Stimulated activated CD4-positive, alpha-beta T cell treated with anti-CD3 and anti-CD28 coated beads, Interleukin-2, amount 100 ng/mL, for 48 hours (primary cell): Measurements from ENCODE around the gene FILIP1.

Source experiments
- DNase-seq, 2 donors: peaks; one replicate each; pipeline ENCODE4 v3.0.0-alpha.2; 2020

Gene FILIP1

DNA sequence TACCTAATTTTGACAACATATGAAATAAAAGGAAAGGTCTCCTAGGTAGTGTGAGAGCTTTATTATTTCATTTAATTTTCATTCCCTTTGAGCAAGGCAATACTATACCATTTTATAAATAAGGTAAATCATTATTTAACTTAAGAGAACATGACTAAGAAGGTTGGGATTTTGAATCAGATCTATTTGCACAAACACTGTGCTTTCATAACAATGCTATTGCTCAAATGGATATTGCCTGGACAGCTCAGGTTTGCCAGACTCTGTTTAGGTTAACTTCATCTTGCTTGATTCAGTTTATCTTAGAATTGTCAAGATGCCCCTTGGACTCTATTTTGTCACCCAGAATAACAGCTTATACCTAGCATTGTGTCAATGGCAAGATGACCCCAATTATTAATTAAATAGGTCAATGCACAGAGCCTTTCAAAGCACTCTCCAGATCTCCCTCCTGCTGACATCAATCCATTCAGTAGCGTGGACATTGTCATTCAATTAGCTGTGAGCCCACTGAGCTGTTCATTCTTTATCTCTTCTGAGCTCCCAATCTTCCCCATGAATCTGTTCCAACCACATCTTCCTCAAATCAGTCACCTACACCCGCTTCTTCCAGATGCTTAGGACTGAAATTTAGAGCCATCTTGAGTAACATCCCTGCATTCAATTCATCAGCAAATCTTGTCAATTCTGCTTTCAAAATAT is 166.9 kb downstream of the FILIP1 start:
- no peak for DNase-seq

DNA sequence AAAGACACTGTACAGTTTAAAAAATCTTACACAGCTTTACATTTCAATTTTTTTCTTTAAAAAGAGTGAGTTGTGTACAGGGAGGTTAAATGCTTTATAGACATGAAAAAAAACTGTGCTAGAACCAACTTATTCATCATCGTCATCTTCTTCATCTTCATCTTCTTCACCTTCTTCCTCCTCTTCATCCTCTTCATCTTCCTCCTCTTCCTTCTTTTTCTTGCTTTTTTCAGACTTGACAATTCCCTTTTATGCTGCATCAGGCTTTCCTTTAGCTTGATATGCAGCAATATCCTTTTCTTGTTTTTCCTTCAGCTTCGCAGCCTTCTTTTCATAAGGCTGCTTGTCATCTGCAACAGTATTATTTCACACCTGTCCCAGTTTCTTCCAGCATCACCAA is 174.7 kb downstream of the FILIP1 start:
- no peak for DNase-seq

DNA sequence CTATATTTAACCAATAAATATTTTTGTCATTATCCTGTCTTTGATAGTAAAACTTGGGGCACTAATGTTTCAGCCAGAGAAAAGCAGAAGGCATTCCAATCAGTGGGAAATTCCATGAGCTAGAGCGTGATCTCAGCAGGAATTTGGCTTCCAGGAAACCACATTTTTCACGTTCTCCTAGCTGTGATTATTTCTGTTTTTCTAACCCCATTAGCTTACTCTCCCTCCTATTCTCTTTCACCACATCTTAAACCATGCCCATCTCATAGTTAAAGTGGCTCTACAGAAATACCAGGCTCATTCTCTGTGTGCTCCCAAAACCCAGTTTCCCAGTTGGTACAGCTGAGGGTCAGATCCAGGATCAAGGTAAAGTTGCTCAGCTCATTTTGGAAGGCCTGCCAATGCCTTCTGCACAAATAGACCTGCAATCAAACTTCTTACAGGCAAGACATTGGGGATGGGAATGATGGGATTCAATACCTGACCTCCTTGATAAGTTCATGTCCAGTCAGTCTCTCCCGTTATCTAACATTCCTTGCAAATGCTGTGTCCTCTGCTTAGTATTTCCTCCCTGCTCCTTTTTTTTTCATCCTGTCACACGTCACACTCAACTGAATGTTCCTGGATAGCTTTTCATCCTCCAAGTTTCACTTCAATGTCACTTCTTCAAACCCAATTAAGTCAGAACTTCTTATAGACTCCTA is 175.9 kb downstream of the FILIP1 start:
- no peak for DNase-seq

DNA sequence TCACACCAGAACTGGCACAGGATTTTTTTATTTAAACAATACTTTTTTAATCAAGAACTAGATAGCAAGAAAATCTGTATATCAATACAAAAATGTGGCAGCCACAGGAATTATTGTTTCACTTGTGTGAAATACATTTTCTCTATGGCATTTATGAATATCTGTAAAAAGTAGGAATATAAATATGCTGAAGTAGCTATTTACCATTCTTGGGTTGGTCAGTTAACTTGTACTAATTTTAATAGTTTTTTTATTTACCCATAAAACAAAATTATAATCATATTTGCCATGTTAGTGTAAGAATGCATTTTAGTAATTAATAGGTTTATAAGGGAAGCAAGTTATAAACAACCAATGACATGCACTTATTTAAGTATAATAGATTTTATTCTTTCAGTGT is 177.6 kb downstream of the FILIP1 start:
- DNase-seq = no peak

DNA sequence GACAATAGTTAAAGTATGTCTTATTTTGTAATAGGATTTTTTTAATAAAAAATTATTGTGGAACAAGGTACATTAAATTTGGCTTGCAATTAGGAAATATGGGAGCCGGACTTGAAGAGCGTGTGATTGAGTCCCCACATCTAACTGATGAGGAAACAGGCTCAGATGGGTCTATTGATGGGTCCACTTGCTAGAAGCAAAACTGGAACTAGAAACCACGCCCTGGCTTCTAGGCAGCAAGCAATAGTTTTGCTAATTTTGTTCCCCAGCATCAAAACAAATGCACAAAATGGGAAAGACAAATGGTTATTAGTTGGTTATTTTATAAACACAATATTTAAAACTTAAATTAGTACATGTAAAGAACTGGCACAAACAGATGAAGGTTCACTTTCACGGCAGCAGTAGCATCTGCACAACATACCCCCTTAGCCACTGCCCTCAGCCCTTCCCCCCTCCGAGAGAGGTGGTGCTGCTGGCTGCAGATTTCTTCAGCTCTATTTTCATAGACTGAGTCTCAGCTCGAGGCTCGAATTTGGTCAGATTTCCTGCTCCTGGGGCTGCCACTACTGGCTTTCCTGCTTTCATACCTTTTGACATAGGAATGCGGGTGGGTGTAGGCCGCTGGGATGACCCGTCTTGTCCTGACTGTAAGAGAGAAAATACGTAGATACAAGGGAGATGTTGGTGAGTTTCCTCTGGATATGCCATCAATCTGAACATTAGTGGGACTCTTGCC is 185.2 kb downstream of the FILIP1 start:
- DNase-seq = no peak

DNA sequence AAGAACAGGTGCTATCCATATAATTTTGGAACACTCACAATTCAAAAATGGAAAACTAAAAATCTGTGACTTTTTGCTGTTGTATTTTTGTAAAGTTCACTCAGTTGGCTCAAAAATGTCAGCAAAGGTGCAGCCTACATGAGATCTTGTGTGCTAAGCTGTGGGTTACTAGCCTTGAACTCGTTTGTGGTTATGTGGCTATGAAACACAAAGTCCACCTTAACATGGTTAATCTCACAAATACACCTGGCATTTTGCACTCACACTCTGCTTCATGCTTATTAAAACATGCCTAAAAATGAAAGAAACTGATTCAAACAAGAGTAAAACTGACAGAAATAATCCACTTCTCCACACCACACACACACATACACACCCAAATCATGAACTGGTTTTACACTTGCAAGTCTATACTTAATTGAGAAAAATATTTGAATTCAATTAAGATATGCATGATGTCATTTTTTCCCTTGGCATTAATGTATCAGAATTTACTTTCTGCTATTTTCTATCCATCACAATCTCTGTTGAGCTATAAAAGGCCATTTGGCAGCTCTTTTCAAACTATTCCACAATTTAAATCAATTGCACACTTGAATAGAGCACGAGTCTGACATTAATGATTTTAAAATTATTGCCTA is 186.1 kb downstream of the FILIP1 start:
- DNase-seq = no peak

DNA sequence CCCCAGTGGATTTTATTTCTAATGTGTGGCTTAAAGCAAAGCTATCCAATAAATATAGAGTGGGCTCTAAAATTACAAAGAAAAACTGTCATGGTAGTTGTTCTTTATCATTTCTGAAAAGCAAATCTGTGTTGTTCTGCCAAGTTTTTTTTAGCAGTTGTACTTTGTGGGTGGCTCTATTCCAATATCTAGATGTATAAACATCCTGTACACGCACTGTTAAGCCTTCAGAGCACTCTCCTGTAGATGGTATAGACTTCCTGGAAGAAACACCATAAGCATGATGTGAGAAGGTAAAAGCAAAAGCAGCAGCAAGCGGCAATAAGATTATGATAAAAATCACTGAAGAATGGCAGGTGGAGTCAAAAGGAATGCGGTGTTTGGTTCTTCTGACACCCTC is 187.5 kb downstream of the FILIP1 start:
- no peak for DNase-seq

DNA sequence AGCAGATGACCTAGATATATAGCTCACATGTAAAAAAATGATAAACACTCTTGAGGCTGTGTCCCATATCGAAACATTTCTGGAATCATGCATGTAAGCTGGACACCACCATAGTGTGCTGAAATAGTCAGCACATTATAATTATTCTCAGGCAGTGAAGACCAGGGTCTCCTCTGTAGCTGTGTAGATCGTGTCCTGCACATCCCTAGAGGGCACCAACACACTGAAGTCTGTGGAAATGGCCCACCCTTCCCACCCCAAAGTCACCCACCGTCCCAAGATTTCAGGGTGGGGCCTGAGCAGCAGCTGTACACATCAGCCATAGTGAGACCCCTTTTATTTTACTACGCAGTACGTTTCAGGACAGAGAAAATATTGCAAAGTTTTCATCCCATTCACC is 188.0 kb downstream of the FILIP1 start:
- DNase-seq = no peak

DNA sequence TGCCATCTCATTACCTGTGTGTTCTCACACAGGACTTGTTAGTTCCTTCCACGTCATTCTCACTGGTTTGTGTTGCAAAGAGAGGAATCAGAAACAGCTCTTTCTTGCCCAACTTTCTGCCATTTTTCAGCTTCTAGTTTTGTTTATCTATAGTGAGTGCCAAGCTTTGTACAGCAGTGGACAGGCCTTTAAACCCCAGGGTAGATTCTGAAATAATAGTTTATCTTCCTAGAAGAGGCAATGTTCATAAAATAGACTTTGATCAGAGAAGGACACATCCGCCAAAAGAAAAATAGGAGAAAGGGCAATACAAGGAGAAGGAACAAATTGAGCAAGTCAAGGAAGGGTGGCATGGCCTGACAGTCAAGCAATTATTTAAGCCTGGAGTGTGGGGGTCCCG is 191.3 kb downstream of the FILIP1 start:
- no peak for DNase-seq

DNA sequence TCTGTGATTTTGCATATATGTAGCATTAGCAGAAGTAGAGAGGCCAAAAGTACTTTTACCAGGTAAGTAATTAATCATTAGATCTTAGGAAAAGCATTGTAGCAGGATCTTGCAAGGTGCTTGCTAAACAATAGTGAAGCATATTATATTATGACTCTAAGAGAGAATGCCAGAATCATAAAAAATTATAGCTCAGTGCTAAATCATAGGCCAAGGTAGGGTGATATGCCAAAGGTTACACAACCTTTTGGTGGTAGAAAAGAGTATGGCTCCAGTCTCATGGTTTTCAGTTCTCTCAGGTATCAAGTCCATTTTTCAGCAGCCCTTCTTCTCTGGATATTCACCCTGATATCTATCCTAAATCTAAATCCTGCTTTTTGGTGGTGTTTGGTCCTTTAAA is 192.1 kb downstream of the FILIP1 start:
- DNase-seq = no peak

DNA sequence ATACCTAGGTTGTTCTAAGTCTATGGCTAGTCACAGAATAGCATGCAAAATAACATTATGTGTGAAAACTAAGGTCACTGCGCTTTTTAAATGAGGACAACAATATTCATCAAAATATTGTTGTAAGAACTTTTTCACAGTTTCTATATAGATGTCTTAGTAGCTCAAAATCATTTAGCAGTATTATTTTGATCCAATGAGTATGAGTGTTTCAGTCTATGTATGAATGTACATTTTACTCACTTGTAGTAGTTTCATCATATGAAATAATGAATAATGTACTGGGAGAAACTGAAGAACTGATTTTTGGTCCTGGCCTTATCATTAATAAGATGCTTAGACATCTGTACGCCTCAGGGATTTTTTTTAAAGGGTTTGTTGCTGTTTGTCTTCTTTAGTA is 192.5 kb downstream of the FILIP1 start:
- DNase-seq = no peak

DNA sequence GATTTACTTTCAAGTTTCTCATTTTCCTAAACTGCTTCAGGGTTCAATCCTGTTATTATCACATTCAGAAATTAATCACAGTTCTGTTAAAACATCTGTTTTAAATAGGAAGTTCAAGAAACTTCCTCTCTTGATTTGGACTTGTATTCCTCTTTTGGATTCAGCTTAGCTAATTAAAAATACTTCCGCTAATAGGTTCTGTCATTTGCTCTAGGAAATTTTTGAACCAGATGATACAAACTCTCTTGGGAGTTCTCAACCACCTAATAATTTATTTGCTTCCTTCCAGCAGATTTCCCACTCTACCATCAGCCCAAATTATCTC is 193.1 kb downstream of the FILIP1 start:
- DNase-seq = no peak

DNA sequence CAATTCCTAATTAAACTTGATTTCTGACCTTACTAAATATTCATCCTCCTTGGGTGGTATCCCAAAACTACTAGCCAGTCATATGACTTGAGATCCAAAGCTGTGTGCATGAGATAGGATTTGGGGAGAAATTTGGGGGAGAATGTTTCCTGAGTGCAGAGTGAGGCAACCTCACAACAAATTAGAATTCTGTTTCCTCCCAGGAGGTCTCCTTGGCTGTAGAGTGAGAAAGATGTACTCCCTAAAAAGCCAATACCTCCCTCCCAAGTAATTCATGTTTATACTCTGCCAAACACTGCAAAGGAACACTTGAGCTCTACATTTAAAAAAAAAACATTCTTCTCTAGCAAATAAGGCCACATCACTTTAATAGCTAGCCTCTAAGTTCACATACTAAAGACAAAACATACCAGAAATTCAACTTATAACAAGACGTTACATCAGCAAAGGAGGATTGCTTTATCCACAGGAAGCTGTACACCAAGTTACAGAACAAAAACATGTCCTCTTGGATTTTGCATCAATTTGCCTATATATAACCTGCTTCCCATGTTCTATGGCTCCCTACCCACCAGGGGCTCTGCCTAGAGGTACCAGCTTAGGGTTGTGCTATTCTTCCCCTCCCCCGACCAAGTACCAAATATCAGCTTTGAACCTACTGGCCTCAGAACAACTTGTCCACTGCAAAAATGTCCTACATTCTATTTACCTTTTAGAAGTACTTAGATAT is 193.6 kb downstream of the FILIP1 start:
- no peak for DNase-seq

DNA sequence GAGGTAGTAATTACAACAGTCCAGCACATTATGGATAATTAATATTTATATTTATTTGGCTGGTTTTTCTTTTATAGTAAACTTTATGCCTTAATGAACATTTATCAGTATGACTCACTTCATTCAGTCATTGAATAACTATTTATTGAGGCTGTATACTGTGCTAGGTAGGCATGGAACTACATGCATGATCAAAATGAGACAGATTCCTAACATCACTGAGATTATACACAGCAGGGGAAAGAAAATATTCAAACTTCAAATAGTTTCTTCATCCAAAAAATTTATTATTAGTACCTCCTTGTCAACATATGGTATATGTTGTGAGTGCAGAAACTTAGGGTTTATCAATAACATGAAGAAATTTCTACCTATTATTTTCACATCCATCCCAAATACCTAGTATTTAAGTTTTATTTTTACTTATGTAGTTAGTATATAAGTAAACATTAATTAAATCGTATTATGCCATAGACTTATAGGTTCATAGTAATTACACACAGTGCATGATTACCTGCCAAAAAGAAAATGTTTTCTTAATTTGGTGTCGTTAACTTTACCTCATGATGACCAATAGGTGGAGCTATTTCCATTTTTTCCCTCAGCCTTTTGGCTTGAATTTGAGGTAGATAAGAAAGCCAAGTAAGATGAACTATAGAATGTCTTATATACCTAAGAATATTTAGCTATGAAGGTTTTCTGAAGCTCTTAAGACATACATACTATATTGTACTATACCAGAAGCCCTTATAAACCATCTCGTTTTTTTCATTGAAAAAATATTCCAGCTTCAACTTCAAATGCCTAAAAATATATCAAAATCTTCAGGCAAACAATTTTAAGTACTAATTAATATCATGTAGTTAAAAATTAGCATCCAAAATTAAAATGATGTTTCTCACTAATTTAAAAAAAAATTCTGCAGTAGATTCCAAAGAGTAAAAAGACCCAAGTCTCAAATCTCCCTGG is 196.5 kb downstream of the FILIP1 start:
- no peak for DNase-seq

DNA sequence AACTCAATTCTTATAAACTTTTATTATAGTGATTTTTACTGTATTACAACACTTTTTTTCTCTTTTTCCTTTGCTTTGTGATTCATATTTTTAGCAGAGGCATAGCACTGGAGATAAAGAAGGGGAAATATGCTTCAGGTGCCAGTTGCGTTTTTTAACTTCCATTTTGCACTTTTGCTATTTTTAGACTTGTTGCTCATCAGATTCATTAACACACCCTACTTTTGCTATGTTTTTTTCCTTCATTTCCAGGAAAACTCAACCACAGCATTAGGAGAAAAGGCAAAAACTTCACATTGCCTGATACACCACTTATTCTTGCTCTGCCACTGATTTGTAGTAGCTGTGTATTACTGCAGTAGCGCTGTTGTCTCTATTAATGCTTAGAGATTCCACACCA is 201.0 kb downstream of the FILIP1 start:
- DNase-seq = no peak

DNA sequence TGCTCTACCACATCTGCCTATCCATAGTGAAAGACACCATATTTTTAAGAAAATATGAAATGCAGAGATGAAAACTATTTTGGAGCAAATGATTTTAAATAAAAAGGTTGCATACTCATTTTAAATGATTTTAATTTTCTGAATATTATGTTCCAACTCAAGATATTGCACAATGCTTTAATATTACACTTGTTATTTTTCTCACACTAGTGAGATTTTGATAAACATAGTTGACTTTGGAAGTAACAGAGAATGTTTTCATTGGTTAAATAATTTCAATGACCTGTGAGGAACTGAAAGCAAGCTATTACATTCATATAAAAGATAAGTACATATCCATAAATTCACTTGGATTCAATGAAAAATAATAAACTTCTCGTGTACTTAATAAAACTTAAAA is 201.9 kb downstream of the FILIP1 start:
- DNase-seq = no peak

DNA sequence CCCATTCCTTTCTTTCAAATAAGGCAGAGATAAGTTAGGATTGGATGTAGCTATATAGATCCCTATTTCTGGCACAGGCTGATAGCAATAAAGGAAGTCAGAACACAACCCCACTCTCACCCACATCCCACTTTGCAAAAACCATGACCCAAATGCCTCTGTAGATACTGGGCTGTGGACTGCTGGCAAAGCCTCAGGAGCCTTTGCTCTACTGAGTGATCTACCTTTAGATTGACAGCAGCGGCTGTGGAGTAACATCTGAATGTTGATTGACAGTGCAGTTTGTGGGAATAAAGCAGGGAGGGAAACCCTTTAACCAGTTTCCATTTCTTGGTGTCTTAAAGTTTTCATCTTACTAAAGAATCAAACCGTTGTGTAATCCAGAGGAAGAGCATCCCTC is 202.3 kb downstream of the FILIP1 start:
- DNase-seq = no peak

DNA sequence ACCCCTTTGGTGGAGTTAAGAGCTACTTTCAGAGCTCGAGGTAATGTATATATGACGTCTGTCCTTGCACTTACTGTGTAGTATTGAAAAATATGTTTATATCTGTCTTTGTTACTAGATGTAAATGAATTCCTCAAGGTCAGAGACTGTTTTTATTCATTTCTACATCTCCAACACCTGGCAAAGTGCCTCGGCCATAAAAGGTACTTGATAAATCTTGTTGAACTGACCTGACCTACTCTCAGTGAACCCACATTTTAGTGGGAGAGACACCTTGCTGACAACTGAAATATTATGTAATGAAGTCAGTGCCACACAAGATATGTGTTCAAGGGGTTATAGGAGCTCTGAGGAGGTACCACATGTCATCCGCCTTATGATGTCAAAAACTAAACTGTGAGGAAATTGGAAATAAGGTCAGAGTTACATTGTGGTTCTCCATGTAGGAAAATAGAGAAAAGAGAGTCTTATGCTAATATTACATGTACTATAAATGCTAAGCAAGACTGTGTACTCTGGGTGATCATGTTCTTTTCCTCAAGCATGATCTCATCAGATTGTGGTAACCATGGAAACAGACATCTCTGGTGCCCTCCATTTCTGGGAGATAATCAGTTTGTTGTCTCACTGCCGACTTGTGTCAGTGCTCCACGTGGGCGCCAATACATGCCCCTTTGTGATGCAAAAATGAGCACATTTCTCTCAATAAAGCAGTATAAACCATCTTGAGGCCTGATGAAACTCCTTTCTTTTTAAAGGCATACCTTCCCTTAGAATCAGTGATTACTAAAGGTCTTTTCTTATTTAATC is 203.3 kb downstream of the FILIP1 start:
- DNase-seq = no peak

DNA sequence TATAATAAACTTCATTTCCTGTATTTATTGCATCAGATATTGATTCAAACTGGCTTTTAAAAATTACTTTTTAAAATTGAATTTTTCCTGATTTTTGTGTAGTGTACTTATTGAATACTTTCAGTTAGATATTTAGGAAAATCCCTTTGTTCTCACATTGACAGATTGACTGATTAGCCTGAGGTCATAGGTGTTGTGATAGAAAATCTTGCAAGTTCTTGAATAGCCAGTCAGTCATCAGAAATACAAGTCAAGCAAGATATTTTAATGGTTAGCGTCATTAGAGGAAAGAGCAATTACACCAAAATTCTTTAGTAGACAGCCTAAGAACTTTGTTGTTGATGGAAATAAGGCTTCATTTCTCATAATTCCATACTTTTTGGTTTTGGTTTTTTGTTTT is 205.6 kb downstream of the FILIP1 start:
- no peak for DNase-seq

DNA sequence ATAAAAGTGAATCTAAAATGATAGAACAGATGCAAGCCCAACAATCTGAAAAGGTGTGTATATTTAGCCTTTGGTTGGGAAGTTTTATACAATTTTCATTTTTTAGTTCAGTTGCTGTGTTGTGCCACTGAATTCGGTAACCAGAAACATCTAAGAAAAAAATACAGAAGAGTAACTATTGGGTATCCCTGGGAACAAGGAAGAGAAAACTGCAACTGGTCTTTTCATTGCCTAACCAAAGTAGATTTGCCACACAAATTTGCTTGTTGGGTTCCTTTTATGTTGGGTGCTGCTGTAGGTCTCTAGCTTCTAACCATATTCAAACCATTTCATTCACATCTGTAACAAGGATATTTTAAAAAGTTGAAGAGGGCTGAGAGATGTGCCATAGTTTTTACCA is 206.2 kb downstream of the FILIP1 start:
- DNase-seq = no peak

DNA sequence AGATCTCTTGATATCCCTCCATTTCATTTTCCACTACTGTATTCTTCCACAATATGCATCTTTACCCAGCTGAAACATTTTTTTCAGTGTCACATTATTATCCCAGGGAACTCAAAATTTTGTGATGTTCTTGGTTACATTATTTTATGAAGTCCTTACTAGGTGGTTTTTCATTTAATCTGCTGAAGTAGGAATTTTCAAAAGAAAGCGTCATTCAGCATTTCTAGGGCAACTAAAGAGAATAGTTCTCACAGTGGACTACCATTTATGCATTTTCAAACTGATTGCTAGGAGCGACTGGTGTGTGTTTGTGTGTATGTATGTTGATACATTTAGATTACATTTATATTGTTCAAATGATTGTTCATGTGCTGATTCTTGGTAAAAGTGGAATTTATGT is 206.6 kb downstream of the FILIP1 start:
- DNase-seq = no peak
